GM19438 (cell line): ENCODE data around the gene HOXD12.

Experiments used
- ATAC-seq: cut with Tn5 transposase; IDR thresholded peaks from one replicate; pipeline ENCODE4 v1.9.1; 2021; ENCODE audit warnings: low read depth; ENCODE audit not compliant: unreplicated experiment

HOXD12 gene

DNA sequence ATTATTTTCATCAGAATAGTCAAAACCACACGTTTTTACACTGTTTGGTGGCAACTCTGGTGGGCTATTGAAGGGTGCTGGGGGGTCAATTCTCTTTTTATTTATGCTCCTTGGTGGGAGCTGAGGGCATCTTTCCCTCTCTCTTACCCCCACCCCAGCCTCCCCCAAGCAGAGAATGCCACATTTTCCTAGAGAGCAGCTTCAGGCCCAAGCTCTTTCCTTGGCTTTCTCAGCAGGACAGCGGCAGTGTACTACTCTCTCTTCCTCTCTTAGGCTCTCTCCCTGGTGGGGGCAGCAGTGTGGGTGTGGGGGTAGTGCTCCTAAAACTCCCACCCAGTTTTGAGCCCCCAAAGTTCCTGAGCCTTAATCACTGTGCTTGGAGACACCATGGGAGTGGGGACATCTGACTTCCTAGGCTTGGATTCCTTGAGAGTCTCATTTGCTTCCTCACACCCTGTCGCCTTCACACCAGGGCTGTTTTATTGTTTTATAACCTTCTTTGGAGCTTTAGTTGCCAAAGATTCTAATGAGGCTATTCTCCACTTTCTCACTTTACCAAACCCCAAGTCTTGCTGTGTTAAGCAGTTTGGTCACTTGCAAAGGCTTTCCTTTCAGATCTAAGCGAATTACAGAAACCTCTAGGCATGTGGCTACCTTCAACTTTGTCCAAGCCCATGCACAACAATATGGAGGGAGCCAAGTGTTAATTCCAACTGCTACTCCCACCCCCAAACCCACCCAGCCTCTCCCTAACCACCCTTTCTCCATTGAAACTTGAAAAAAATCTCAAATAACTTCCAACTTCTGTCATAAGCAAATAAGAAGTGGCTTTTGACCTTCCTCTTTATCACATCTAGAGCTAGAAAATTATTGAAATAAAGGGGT, 45.7 kb downstream of the HOXD12 start:
- ATAC-seq, result no peak

DNA sequence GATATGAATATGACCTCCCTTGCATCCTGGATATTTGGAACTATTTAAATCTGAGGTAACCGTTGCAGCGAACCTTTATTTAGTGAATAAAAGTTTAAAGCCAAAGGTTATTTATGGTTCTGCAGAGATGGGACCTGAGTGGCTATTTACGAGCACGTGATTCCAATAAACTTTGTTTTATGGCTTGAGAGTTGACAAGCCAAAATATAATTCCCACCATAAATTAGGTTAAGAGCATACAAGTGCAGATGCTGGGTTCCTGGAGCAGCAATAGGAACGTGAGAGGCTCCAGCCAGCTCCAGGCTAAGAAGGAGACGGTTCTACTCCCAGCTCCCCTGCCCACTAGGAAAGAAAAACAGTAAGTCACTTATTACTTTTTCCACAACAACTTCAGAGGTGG, 46.5 kb downstream of the HOXD12 start:
- no peak for ATAC-seq

DNA sequence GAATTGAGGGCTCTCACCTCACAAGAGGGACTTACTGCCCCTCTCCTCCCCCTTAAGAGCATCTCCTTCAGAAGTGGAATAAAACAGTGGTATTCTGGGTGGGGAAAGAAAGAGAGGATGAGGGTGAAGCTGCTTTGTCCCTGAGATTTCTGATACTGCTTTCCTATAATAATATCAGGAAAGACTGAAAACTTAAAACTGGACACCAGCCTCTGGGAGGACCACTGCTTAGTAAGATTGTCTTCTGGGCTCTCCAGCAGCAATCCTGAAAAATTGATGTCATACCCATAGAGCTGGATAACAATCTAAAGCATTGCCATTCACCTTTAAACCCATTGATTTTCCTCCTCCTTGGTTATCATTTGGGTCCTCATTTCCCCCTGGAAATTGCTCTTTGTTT, 47.0 kb downstream of the HOXD12 start:
- no peak for ATAC-seq

DNA sequence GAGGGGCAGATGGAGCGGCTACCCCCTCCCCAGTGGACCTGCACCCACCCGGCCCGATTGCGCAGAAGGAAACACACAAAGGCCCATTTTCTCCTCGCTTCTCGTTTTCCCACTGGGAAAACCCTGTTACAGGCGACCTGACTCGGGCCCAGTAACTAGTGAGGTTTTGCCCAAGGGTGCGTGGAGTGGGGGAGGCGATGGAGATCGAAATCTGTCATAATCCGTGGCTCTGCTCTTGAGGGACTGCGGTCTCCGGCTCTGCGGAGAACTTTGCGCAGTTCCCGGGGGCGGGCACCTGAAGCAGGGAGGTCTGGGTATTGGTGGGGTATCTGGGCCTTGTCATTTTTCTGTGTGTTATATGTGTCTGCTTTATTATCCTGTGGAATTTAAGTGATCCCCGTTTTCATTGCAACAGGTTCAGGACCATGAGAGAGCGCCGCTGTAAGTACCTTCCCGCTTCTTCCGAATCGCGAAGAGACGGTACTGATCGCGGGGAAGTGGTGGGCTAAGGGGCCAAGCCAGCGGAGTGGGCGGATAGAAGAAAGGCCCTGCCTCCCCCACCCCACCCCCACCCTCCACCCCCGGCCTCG, 47.7 kb downstream of the HOXD12 start:
- no peak for ATAC-seq

DNA sequence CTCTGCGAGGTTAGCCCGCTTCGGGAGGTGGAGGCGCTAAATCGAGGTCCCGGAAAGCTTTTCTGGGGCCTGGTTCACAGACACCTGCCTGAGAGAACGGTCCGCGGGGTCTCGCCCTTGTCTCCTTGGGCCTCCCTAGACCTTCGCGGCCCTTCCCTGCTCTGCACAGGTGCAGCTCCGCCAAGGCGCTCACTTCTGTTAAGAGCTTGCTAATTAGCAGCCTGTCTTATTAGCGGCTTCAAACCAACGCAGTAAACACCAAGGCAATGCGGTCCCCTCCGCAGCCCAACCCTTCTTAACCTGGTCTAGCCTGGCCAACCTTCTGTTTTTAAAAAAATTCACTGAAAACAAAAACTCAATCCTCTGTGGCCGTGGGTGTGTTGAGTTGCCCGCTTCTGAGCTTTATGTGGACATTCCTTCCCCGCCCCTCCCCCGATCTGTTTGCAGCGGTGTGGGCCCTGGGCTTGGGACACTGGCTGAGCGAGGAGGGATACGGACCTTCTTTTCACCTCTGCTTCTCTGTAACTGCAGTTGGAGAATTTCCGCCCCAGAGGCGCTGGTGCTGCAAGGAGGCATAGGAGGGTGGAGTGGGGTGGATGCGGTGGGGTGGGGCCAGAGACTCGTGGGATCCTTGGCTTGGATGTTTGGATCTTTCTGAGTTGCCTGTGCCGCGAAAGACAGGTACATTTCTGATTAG, 48.4 kb downstream of the HOXD12 start:
- no peak for ATAC-seq

DNA sequence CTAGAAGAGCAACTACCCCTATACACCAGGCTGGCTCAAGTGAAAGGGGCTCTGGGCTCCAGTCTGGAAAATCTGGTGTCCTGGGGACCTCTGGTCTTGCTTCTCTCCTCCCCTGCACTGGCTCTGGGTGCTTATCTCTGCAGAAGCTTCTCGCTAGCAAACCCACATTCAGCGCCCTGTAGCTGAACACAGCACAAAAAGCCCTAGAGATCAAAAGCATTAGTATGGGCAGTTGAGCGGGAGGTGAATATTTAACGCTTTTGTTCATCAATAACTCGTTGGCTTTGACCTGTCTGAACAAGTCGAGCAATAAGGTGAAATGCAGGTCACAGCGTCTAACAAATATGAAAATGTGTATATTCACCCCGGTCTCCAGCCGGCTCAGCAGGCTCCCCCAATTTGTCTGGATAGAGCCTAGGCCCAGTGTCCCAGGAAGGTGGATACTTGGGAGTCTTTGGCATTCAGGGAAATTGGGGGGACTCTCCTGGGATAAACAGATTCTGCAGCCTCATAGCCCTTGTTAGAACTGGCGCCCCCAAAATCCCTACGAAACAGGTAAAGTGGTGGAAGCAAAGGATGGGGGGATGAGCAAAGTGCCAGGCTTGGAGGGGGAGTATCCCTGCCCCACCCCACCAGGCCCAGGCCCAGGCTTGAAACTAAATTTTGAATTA, 49.3 kb downstream of the HOXD12 start:
- ATAC-seq, result no peak

DNA sequence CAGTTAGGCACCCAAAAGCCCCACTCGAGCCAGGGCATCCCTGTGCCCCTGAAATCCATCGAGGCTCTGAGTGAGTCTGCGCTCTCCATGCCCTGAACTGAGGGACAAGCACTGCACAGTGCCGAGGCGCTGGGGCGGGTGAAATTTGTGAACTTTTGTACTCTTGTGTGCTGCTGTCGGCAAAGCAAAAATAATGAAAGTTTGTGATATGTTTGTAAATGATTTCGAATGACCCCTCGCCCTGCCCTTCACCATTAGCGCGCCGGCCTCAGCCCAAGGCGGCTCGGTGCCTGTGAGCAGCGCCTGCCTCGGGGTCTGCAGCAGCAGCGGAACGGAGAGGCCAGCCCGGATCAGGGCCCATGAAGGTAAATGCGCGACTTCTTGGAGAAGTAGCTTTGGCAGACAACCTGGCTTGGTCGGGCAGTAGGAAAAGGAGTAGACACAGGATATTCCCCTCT, 49.9 kb downstream of the HOXD12 start:
- no peak for ATAC-seq

DNA sequence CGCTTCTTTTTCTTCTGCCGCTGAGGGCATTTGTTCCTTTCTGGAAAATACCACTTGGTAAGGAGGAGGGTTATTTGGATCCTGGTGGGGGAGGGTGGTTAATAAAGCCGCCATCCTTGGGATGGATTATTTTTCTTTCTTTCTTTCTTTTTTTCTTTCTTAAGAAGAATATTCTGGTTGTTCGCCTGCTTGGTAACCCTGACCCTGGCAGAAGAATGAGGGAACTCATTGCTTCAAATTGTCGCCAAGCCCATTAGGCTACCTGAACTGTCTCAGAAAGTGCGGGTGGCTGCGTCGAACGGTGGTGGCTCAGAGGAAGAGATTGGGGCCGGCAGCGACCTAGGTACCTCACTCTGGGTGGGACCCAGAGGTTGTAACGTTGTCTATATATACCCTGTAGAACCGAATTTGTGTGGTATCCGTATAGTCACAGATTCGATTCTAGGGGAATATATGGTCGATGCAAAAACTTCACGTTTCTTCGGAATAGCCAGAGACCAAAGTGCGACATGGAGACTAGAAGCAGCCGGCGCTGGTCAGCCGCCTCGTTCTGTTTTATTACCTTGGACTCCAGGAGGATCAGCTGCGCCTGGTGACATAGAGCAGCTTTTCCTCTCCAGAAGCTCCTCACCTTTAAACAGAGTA, 50.5 kb downstream of the HOXD12 start:
- ATAC-seq, result no peak

DNA sequence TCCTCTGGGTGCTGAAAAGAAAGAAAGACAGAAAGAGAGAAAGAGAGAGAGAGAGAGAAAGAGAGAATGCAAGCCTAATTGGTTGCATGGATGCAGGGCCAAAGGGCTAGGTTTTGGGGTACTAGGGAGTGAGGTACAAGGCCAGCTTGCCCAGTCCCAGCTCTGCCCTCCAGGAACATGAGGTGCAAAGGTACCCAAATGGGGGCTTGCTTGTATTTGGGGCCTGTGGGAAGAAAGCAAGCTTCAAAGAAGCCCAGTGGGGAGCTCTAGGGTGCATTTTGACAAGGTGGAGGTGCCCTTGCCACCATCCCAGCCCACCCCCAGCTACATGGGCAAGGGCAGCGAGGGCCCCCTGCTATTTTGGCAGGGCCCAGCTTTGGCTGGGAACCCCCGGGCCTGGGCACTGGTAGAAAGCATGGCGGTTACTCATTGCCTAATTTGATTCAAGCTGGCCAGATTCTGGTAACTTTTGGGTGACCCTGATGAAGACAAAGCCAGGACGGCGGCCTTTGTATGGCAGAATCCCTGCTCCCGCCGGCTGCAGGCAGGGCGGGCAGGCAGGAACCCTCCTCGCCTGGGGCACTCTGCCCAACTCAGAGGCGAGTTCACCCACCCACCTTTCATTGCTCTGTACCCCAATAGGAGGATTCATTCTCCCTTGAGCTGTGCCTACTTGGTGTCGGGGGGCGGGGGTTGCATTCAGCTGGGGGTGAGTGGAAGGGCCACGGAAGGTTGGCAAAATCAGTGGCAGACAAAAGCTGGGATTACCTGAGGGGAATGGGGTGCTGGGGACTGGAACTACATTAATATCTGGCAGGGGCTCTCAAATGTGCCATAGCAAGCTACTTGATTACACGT, 51.2 kb downstream of the HOXD12 start:
- no peak for ATAC-seq

DNA sequence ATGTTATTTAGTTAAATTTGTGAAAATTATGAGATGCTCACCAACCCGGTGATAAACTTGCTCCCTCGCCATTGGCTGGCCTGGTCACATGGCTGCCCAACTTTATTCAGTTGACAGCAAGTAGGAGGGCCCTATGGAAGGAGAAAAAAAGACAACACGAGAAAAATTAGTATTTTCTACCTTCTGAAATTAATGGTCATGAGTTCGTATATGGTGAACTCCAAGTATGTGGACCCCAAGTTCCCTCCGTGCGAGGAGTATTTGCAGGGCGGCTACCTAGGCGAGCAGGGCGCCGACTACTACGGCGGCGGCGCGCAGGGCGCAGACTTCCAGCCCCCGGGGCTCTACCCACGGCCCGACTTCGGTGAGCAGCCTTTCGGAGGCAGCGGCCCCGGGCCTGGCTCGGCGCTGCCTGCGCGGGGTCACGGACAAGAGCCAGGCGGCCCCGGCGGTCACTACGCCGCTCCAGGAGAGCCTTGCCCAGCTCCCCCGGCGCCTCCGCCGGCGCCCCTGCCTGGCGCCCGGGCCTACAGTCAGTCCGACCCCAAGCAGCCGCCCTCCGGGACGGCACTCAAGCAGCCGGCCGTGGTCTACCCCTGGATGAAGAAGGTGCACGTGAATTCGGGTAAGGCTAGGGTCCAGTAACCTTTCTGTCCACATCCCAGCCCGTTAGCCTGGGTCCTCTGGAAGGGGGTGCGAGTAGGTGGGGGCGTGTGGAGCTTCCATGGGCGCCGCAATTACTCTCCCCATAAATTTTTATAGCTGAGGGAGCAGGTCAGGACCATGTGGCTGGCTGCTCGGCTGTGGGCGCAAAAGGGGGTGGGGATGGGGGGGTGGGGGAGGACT, 52.1 kb downstream of the HOXD12 start, which contains the start of gene HOXD4:
HOXD4 (plus strand) TSS at position 109 of the 846 bp plus-strand sequence; CDS start at position 193, 84 bp downstream.
- no peak for ATAC-seq
